NCI-H187 treated with DMSO at 0.1 percent for 48 hours (cell line): ENCODE measurements around the gene CDC37.

Source experiments
- DNase-seq: peaks from one replicate; lab custom pipeline; 2025; lab: John Stamatoyannopoulos, UW

Gene CDC37

DNA sequence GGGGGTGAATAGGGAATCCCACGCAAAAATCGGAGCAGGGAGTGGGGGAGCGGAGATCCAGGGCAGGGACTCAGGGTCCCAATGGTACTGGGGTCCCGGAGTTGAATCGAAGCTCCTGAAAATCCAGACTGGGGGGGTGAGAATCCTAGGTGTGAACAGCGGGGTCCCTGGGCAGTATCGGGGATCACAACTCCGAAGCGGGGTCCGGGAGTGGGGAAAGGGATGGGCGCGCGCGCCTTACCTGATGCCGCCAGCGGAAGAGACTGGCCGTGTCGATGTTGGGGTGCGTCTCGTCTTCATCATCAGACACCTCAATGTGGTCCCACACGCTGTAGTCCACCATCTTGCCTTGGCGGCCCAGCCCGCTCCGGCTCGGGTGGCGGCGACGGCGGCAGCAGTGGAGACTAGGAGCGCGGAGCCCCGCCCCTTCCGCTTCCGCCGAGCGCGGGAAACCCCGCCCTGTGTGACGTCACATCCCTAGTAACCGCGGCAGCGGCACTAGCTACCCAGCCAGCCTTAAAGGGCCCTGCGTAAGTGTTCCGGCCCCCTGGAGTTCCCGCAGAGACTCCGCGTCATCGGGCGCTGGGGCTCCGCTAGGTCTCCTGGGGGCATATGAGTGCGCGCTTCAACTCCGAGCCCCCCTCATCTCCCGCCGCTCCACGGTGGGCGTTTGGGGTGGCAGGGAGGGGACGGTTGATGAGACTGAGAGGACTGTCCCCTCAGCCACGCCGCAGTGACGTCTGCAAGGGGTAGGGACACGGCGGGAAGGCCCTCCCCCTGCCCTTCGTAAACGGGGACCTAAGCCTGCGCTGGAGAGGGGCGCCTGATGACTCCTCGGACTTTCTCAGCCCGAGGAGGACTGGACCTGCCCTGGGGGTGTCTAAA lies at the start of gene CDC37:
Gene CDC37, minus strand, starts transcription at position 406 of the 885 bp plus-strand sequence. Its CDS starts 63 bp downstream, at position 343.
- DNase-seq, result peak; percentile 26

- DNase-seq, result no peak
These were observed 47.7 kb upstream of the CDC37 start for GRCh38 chr19:10450853-10451609.

DNA sequence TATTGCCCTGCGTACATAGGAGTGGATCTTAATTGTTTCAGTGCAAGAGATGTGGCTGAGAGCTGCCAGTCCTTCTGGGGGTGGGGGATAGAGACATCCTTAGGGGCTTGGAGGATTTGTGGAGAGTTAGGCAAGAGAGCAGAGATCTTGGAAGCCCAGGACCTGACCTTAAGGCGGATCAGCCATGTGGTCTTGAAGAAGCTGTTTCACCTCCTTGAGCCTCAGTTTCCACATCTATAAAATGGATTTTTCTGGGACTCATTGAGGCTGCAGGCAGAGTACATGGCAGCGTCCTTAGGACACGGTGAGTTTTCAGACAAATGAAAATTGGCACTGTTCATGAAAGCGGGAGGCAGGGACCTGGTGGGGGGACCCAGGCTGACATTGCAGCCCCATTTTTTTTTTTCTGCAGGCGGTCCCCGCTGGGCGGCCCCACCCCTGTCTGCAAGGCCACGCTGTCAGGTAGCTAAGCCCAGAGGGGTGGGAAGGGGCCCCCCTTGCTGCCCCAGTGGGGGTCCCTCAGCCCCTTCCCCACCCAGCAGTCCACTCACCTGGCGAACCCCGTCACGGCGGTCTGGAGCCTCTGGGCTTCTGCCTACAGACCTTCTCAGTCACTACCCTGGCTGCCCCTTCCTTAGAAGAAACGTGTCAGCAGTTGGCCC lies 47.0 kb upstream of the CDC37 start:
- no peak for DNase-seq

- no peak for DNase-seq
These were observed 45.7 kb upstream of the CDC37 start for GRCh38 chr19:10449037-10449436.

GRCh38 chr19:10442698-10443097 lies 39.4 kb upstream of the CDC37 start:
- no peak for DNase-seq

DNA sequence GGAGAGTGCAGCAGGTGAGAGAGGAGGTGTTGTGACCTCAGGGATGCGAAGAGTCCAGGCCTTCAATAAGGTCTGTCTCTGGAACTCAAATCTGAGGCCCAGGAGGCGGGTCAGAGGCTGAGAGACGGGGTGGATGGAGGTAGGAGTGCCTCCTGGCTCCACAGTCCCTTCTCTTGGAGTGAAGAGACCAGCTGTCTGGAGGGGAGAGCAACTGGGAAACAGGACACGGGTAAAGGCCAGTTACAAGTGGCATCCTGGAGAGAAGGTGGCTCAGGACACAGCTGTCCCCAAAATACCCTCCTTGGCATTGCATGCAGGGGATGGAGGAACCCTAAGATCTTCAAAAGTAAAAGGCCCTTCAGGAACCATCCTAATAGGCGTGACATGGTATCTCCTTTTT lies 36.2 kb upstream of the CDC37 start:
- no peak for DNase-seq

GRCh38 chr19:10433131-10433536 lies 29.8 kb upstream of the CDC37 start:
- DNase-seq, result no peak

- DNase-seq, result no peak
These were observed 29.4 kb upstream of the CDC37 start for GRCh38 chr19:10432736-10433130.

GRCh38 chr19:10431943-10432735 lies 28.8 kb upstream of the CDC37 start:
- DNase-seq, result no peak

GRCh38 chr19:10431254-10431942 lies 28.1 kb upstream of the CDC37 start:
- DNase-seq, result no peak

DNA sequence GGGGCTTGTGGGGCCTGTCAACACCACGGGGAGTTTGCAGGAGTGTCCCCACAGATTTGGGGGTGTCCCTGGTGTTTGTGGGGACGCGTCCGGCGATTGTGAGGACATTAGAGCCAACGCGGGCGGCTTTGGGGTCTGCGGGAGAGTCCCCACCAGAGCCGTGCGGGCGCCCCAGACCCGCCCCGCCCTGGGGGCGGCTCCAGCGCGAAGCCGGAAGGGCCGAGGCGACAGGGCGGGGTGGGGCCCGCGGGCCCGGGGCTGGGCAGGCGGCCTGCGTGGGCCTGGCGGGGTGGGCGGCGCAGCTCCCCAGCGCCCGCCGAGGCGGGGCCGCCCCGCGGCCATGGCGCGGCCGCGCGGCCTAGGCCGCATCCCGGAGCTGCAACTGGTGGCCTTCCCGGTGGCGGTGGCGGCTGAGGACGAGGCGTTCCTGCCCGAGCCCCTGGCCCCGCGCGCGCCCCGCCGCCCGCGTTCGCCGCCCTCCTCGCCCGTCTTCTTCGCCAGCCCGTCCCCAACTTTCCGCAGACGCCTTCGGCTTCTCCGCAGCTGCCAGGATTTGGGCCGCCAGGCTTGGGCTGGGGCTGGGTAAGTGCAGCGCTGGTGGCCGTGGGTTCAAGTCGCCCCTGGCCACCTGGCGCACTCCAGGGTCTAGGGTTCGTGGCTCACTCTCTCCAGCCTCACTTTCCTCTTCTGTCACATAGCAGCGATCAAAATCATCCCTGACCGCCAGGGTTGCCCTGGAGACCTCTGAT lies 27.3 kb upstream of the CDC37 start:
- DNase-seq, result no peak

GRCh38 chr19:10428996-10429381 lies 25.6 kb upstream of the CDC37 start:
- DNase-seq, result no peak

GRCh38 chr19:10427169-10427568 lies 23.8 kb upstream of the CDC37 start:
- DNase-seq, result no peak

GRCh38 chr19:10424011-10424637 lies 20.8 kb upstream of the CDC37 start:
- no peak for DNase-seq

DNA sequence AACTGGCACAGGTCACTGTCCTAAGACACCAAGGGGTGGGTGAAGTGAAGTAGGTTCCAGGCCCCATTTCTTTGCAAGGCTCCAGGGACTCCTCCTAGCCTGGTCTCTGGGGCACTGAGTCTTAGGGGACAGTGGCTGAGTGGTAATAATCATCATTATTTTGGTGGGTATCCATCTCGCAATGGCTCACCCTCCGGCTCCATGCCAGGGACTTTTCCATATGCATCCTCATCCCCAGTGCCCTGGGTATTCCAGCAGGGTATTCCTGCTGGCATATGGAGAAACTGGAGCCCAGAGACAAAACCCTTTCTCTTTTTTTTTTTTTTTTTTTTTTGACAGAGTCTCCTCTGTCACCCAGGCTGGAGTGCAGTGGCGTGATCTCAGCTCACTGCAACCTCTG lies 19.5 kb upstream of the CDC37 start:
- DNase-seq, result no peak

DNA sequence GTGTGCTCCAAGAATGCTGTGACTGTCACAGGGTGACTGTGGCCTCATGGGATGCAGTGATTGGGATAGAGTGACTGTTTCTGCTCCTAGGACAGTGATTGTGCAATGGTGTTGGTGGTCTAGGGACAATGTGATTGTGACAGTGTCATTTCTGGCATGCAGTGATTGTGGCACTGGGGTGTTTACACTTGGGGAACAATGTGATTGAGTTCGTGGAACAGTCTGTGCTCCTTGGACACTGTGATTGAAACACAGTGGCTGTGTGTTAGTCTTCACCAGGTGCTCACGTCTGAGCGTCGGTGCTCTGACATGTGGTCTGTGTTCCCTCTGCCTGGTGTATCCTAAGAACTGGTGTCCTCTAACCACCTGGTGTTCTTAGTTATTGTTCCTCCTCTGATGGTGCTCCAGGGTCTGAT lies 18.7 kb upstream of the CDC37 start:
- DNase-seq, result no peak

DNA sequence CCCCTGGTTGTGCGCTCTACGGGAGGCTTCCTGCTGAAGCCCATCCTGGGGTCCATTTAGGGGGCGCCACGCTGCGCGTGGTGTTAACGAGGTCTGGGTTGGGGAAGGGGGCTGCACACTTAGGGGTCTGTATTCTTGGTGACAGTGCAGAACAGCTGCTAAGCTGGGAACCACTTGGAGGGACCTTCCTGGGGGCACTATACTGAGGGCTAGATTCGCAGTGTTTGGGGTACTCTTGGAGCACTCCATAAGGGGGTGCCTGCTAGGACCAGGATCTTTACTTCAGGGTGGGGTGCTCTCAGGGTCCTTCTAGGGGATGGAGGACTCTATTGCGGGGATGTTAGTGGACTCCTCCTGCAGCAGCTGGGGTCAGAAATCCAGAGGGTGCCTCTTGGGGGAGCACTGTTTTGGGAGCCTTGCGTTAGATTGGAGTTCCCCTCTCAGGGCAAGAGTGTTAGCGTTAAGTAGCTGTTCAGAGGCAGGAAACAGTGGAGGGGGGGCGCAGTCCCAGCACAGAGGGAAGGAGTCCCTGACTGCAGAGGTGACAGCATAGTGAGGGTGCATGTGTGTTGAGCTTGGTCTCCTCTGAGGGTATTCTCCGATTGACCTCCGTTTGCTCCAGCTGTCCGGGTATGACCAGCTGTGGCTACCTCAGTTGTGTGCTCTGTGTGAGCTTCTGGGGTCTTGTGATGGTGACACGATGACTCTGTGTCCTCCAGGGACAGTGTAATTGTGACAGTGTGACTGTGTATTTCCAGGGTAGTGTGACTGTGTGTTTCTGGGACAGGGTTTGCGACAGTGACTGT lies 18.1 kb upstream of the CDC37 start:
- no peak for DNase-seq

GRCh38 chr19:10420444-10421239 lies 17.3 kb upstream of the CDC37 start, which contains the start of gene PDE4A:
TSS of gene PDE4A (plus strand) at chr19:10420538. CDS start at chr19:10420765, 227 bp downstream.
- no peak for DNase-seq
